ENCODE measurements around the gene IGSF11.
"Not testable (repeated sequence)": the region's sequence is repeated elsewhere in the genome, so short reads cannot be mapped to it uniquely, and the experiment has no call there.

IGSF11 gene

GRCh38 chr3:118859950-118860349 lies 174.7 kb downstream of the IGSF11 start:
- DNase-seq, result no peak

GRCh38 chr3:118851466-118852193 lies 183.0 kb downstream of the IGSF11 start:
- DNase-seq, result not testable (repeated sequence)

- DNase-seq, result no peak
These were observed 184.0 kb downstream of the IGSF11 start for GRCh38 chr3:118850687-118851086.

All from kidney glomerular epithelial cell (primary cell).